HepG2 (cell line): ENCODE results near the gene KCNJ8. TPM values are rescaled to one million over a fixed set of nuclear protein-coding genes. Genes with fewer than 3 reads are reported as not detected.
"Not testable (repeated sequence)": the region's sequence is repeated elsewhere in the genome, so short reads cannot be mapped to it uniquely, and the experiment has no call there.

Experiments used
- ATAC-seq: fragments of 200-7000 bp; cut with Tn5 transposase; 3 replicates; pipeline ENCODE4 v1.9.1; 2020; ENCODE audit warnings: mild to moderate bottlenecking, moderate library complexity
- BruUV-seq: library from RNA; stranded (reverse); fragments of 400-500 nt; replicated peaks from 2 replicates; lab custom pipeline; 2021; lab: Mats Ljungman, UMichigan
- CTCF ChIA-PET: fragments of 300-600 bp; formaldehyde crosslinking; extraction: SDS; loops from one replicate; lab custom pipeline; 2021; ENCODE audit warnings: low total read pairs, inconsistent platforms, low intra/inter-chr PET ratio; lab: Yijun Ruan, JAX
- POLR2A ChIA-PET: fragments of 350-600 bp; sonication (Branson Sonifier 250); formaldehyde crosslinking; loops from one replicate; lab custom pipeline; 2020; ENCODE audit warnings: antibody characterized with exemption, inconsistent platforms; lab: Yijun Ruan, JAX
- DNase-seq: peaks from one replicate; pipeline ENCODE4 v3.0.0-alpha.2; 2015; ENCODE audit warnings: low spot score
- FAIRE-seq: peaks from 3 replicates; lab custom pipeline; 2011; peaks lifted over from hg19 to GRCh38; lab: Jason Lieb, UNC
- H2AFZ ChIP-seq: one replicate; pipeline ENCODE4 v1.6.1; 2011; ENCODE audit warnings: low read length, inconsistent platforms
- H3K27ac ChIP-seq: fragments of 300-600 bp; 3 replicates; pipeline ENCODE4 v1.8.0; 2011; ENCODE audit warnings: mixed run types, mild to moderate bottlenecking, mixed read lengths, low read length, inconsistent platforms; ENCODE audit not compliant: insufficient read depth; ENCODE audit errors: extremely low read length
- H3K27me3 ChIP-seq, 2 experiments: fragments of 200-600 bp in 1 of 2; 2 replicates in 1 of 2; 3 replicates in 1 of 2; pipeline versions ENCODE4 v1.6.0 to v1.8.0; 2011; ENCODE audit warnings: low read length in 2 of 2, mild to moderate bottlenecking in 2 of 2, moderate library complexity in 2 of 2, inconsistent platforms in 1 of 2; ENCODE audit not compliant: insufficient read depth in 2 of 2, control insufficient read depth in 1 of 2
- H3K36me3 ChIP-seq, 2 experiments: fragments of 200-600 bp in 1 of 2; replicated peaks in 1 of 2; 2 replicates in 1 of 2; 3 replicates in 1 of 2; pipeline versions ENCODE4 v1.5.1 to v1.8.0; 2011; ENCODE audit warnings: low read length in 2 of 2, inconsistent platforms in 1 of 2; ENCODE audit not compliant: insufficient read depth in 2 of 2, control insufficient read depth in 1 of 2
- H3K4me1 ChIP-seq: 2 replicates; pipeline ENCODE4 v1.5.1; 2012; ENCODE audit warnings: low read length, inconsistent platforms; ENCODE audit not compliant: insufficient read depth
- H3K4me2 ChIP-seq: 2 replicates; pipeline ENCODE4 v1.6.0; 2011; ENCODE audit warnings: low read depth, low read length, inconsistent platforms
- H3K4me3 ChIP-seq, 3 experiments: fragments of 200-600 bp in 1 of 3; sonication (generic), shearing (Covaris generic) in 1 of 3; replicated peaks in 1 of 3; 2 replicates each; pipeline ENCODE4 v1.5.1; 2011 to 2016; ENCODE audit warnings: low read length in 3 of 3, inconsistent platforms in 2 of 3, low read depth in 2 of 3, mild to moderate bottlenecking in 2 of 3, control low read depth in 1 of 3, mixed read lengths in 1 of 3; ENCODE audit not compliant: insufficient read depth in 1 of 3
- H3K79me2 ChIP-seq: one replicate; pipeline ENCODE4 v1.6.1; 2011; ENCODE audit warnings: low read length, inconsistent platforms; ENCODE audit not compliant: insufficient read depth
- H3K9ac ChIP-seq: 2 replicates; pipeline ENCODE4 v1.6.0; 2011; ENCODE audit warnings: mild to moderate bottlenecking, low read depth, low read length, inconsistent platforms; ENCODE audit not compliant: insufficient read depth
- H3K9me3 ChIP-seq: 2 replicates; pipeline ENCODE4 v1.5.1; 2012; ENCODE audit warnings: mild to moderate bottlenecking, low read length
- H4K20me1 ChIP-seq: 2 replicates; pipeline ENCODE4 v1.6.0; 2011; ENCODE audit warnings: inconsistent platforms, mild to moderate bottlenecking, low read length, moderate library complexity; ENCODE audit not compliant: insufficient read depth
- GATA4 ChIP-seq: sonication (generic); IDR thresholded peaks from 2 replicates; pipeline ENCODE4 v1.6.1; 2016; ENCODE audit warnings: antibody characterized with exemption, low read depth, borderline replicate concordance
- U2AF2 ChIP-seq: fragments of 200-400 bp; formaldehyde crosslinking; IDR thresholded peaks from 2 replicates; pipeline ENCODE4 v1.6.1; 2017; ENCODE audit warnings: low read depth, mild to moderate bottlenecking, low read length
- WGBS: methylation state at CpG from one replicate; pipeline ENCODE4 v1.1.6; 2017; ENCODE audit warnings: low lambda C conversion rate; 5-methylcytosine and 5-hydroxymethylcytosine counted together
- in situ Hi-C: cut with HindIII; loops from 2 replicates; pipeline ENCODE4 v1.10.0; 2017; ENCODE audit warnings: low pct_unique_long_range_greater_than_20kb; ENCODE audit not compliant: extremely low pct_ligation_motif_present
- intact Hi-C: fragments of 100-400 bp; cut with micrococcal nuclease; formaldehyde crosslinking; loops from one replicate; pipeline ENCODE4 v1.10.0; 2022; ENCODE audit not compliant: unreplicated experiment
- polyA plus RNA-seq, 8 experiments: library from polyadenylated mRNA; depleted of rRNA in 3 of 8; stranded (reverse) in 7 of 8; unstranded in 1 of 8; fragments of >200 nt; fragmentation: Illumina TruSeq in 4 of 8; extraction: Trizol in 4 of 8; gene quantifications; 2 replicates each; pipeline versions ENCODE4 v1.2.1 to v1.2.3, GENCODE V29; 2011 to 2016; ENCODE audit warnings: low read depth in 4 of 8, missing spikeins in 1 of 8, mixed read lengths in 1 of 8; ENCODE audit not compliant: insufficient read depth in 1 of 8
- total RNA-seq, 5 experiments: library from RNA; depleted of rRNA; stranded (reverse); fragments of >200 nt; fragmentation: Illumina TruSeq; extraction: Trizol; gene quantifications; 2 replicates each; pipeline ENCODE4 v1.2.3, GENCODE V29; 2016; ENCODE audit warnings: low read depth in 1 of 5

Gene KCNJ8
- total and polyA plus RNA-seq, 2 of the 13 experiments (the other 11 are each of a cell fraction or from before 2014, with no cell fraction given): not detected

DNA sequence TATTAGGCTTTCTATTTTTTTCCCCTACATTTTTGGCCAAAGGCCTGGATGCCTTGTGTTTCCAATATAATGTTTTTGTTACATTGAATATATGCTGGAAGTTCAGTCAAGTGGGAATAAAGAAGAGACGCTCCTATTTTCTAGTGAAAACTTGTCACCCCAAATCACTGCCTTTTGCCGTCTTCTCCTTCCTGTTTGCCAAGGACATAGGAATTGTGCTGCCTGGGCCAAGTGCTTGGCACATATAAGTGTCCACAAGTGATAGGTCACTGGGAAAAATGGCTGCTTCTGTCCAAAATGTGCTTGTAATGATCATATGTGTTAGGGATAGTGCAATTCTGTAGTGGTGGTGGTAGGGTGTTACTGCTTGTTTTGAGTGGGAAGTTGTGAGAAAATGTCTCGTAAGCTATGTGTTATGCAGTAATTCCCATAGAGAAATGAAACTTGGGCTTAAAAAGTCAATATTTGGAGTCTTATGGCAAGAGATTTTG, 11.6 kb upstream of the KCNJ8 start:
- ATAC-seq: no peak
- TF ChIP-seq GATA4 (no peak), U2AF2 (no peak)
- TF ChIP-seq, all 625 proteins: peak for 0
- 38% methylated on average over 3 of the region's 3 CpGs for WGBS
- Histone ChIP-seq H3K4me2 (no peak overlapping the region), H3K4me3 (no peak overlapping the region), H3K27me3 (no peaks in the 10 kb centered on the region; a peak in 1 of 5 replicates), H3K79me2 (no peaks in the 10 kb centered on the region), H2AFZ (no peak overlapping the region), H3K27ac (no peak overlapping the region), H3K36me3 (no peaks in the 10 kb centered on the region), H3K9me3 (no peaks in the 10 kb centered on the region), H3K9ac (no peak overlapping the region), H3K4me1 (no peaks in the 10 kb centered on the region), H4K20me1 (no peaks in the 10 kb centered on the region)
- intact Hi-C loops (no loop called here), in situ Hi-C loops (no loop called here)
- ChIA-PET CTCF (no interaction called here), POLR2A (no interaction called here)
- BruUV-seq: no TSS peak
- FAIRE-seq (no peak), DNase-seq (no peak)

DNA sequence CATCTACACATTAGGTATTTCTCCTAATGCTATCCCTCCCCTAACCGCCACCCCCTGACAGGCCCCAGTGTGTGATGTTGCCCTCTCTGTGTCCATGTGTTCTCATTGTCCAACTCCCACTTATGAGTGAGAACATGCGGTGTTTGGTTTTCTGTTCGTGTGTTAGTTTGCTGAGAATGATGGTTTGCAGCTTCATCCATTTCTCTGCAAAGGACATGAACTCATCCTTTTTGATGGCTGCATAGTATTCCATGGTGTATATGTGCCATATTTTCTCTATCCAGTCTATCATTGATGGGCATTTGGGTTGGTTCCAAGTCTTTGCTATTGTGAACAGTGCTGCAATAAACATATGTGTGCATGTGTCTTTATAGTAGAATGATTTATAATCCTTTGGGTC, 8.2 kb upstream of the KCNJ8 start:
- H3K4me1 ChIP-seq, BruUV-seq, H3K4me3 ChIP-seq, H4K20me1 ChIP-seq, H3K27ac ChIP-seq, ATAC-seq, CTCF ChIA-PET, H3K27me3 ChIP-seq, DNase-seq, H2AFZ ChIP-seq, H3K4me2 ChIP-seq, H3K9me3 ChIP-seq, FAIRE-seq, H3K36me3 ChIP-seq, in situ Hi-C loops, H3K79me2 ChIP-seq, H3K9ac ChIP-seq, POLR2A ChIA-PET, intact Hi-C loops: not testable (repeated sequence)
- 31% methylated on average over 3 of the region's 3 CpGs for WGBS
